Trophoblast cell (in vitro differentiated cells and primary cell): ENCODE results near the gene CDNF.

Experiments used
- DNase-seq, 2 donors: peaks; one replicate each; pipeline ENCODE4 v3.0.0-alpha.2; 2016
- H2AFZ ChIP-seq: 2 replicates; pipeline ENCODE4 v1.6.1; 2013; ENCODE audit warnings: low read length, moderate library complexity, mild to moderate bottlenecking; ENCODE audit not compliant: insufficient read depth, poor library complexity
- H2AK5ac ChIP-seq: 2 replicates; pipeline ENCODE4 v1.6.1; 2013; ENCODE audit warnings: mild to moderate bottlenecking, low read length
- H2BK120ac ChIP-seq: 2 replicates; pipeline ENCODE4 v1.6.1; 2013; ENCODE audit warnings: low read length, mild to moderate bottlenecking, moderate library complexity; ENCODE audit not compliant: insufficient read depth, poor library complexity
- H2BK12ac ChIP-seq: 2 replicates; pipeline ENCODE4 v1.6.1; 2013; ENCODE audit warnings: mild to moderate bottlenecking, low read length, moderate library complexity
- H2BK5ac ChIP-seq: 2 replicates; pipeline ENCODE4 v1.6.1; 2013; ENCODE audit warnings: low read length, low read depth, moderate library complexity, mild to moderate bottlenecking; ENCODE audit not compliant: poor library complexity
- H3K14ac ChIP-seq: 2 replicates; pipeline ENCODE4 v1.6.1; 2013; ENCODE audit warnings: mild to moderate bottlenecking, low read length
- H3K18ac ChIP-seq: 2 replicates; pipeline ENCODE4 v1.6.1; 2013; ENCODE audit warnings: mild to moderate bottlenecking, low read length
- H3K23ac ChIP-seq: 2 replicates; pipeline ENCODE4 v1.6.1; 2013; ENCODE audit warnings: low read length
- H3K27ac ChIP-seq: 2 replicates; pipeline ENCODE4 v1.5.1; 2013; ENCODE audit warnings: low read depth, mild to moderate bottlenecking, inconsistent platforms, low read length, moderate library complexity
- H3K27me3 ChIP-seq: 2 replicates; pipeline ENCODE4 v1.6.1; 2013; ENCODE audit warnings: inconsistent platforms, mild to moderate bottlenecking, low read length, moderate library complexity; ENCODE audit not compliant: insufficient read depth
- H3K36me3 ChIP-seq, 2 experiments: 1 replicate in 1 of 2; 2 replicates in 1 of 2; pipeline ENCODE4 v1.6.1; 2013; ENCODE audit warnings: low read length in 2 of 2, mild to moderate bottlenecking in 2 of 2, moderate library complexity in 1 of 2; ENCODE audit not compliant: insufficient read depth in 2 of 2, control insufficient read depth in 1 of 2
- H3K4ac ChIP-seq: 2 replicates; pipeline ENCODE4 v1.6.1; 2013; ENCODE audit warnings: low read depth, mild to moderate bottlenecking, low read length, moderate library complexity
- H3K4me1 ChIP-seq, 2 experiments: 1 replicate in 1 of 2; 2 replicates in 1 of 2; pipeline ENCODE4 v1.6.1; 2013; ENCODE audit warnings: low read length in 2 of 2, mild to moderate bottlenecking in 2 of 2, moderate library complexity in 1 of 2; ENCODE audit not compliant: insufficient read depth in 2 of 2, control insufficient read depth in 1 of 2
- H3K4me2 ChIP-seq: 2 replicates; pipeline ENCODE4 v1.6.1; 2013; ENCODE audit warnings: inconsistent platforms, mild to moderate bottlenecking, low read length, moderate library complexity
- H3K4me3 ChIP-seq: 2 replicates; pipeline ENCODE4 v1.5.1; 2013; ENCODE audit warnings: mild to moderate bottlenecking, low read depth, low read length, inconsistent platforms
- H3K79me1 ChIP-seq: one replicate; pipeline ENCODE4 v1.6.1; 2013; ENCODE audit warnings: low read length
- H3K79me2 ChIP-seq: 2 replicates; pipeline ENCODE4 v1.6.1; 2013; ENCODE audit warnings: low read length, mild to moderate bottlenecking; ENCODE audit not compliant: control insufficient read depth, insufficient read depth, poor library complexity
- H3K9ac ChIP-seq: 2 replicates; pipeline ENCODE4 v1.6.1; 2013; ENCODE audit warnings: mild to moderate bottlenecking, low read length
- H3K9me3 ChIP-seq: 2 replicates; pipeline ENCODE4 v1.6.1; 2013; ENCODE audit warnings: low read depth, mild to moderate bottlenecking, control low read depth, inconsistent platforms, low read length; ENCODE audit not compliant: insufficient read depth
- H4K12ac ChIP-seq: 2 replicates; pipeline ENCODE4 v1.6.1; 2013; ENCODE audit warnings: low read depth, mild to moderate bottlenecking, low read length, moderate library complexity
- H4K8ac ChIP-seq: 2 replicates; pipeline ENCODE4 v1.6.1; 2013; ENCODE audit warnings: low read depth, mild to moderate bottlenecking, low read length, moderate library complexity
- H4K91ac ChIP-seq: one replicate; pipeline ENCODE4 v1.6.1; 2013; ENCODE audit warnings: low read depth, mild to moderate bottlenecking, low read length, moderate library complexity
- WGBS: extraction: QIAGEN DNeasy Blood & Tissue Kit; methylation state at CpG from one replicate; pipeline ENCODE4 v1.1.7; 2013; ENCODE audit warnings: missing lambda C conversion rate; ENCODE audit not compliant: insufficient read length, insufficient coverage; ENCODE audit errors: extremely low coverage; 5-methylcytosine and 5-hydroxymethylcytosine counted together

CDNF gene

GRCh38 chr10:14815681-14816080, 22.2 kb downstream of the CDNF start:
- no peak overlapping the region for H2AK5ac ChIP-seq
- no peaks in the 10 kb centered on the region for H3K9me3 ChIP-seq
- no peak overlapping the region for H2BK12ac ChIP-seq
- no peaks in the 10 kb centered on the region for H3K4me1 ChIP-seq
- no peak overlapping the region for H2BK5ac ChIP-seq
- H3K4me2 ChIP-seq, result no peak overlapping the region
- no peak overlapping the region for H2BK120ac ChIP-seq
- H4K12ac ChIP-seq, result no peak overlapping the region
- no peak overlapping the region for H3K4me3 ChIP-seq
- no peaks in the 10 kb centered on the region for H3K79me2 ChIP-seq
- H3K27me3 ChIP-seq, result no peaks in the 10 kb centered on the region
- no peak overlapping the region for H2AFZ ChIP-seq
- no peak overlapping the region for H3K14ac ChIP-seq
- H3K36me3 ChIP-seq, result no peaks in the 10 kb centered on the region
- no peak overlapping the region for H4K91ac ChIP-seq
- H3K79me1 ChIP-seq, result no peaks in the 10 kb centered on the region
- H3K18ac ChIP-seq, result no peak overlapping the region
- no peak for DNase-seq
- no peak overlapping the region for H3K23ac ChIP-seq
- no peak overlapping the region for H3K9ac ChIP-seq
- no CpG with 5 or more reads among the region's 6 CpGs for whole genome bisulfite sequencing
- H3K27ac ChIP-seq, result no peak overlapping the region
- no peak overlapping the region for H3K4ac ChIP-seq
- no peak overlapping the region for H4K8ac ChIP-seq

GRCh38 chr10:14812271-14812670, 25.6 kb downstream of the CDNF start:
- H2AK5ac ChIP-seq, result no peak overlapping the region
- no peak overlapping the region for H4K91ac ChIP-seq
- H3K27me3 ChIP-seq, result no peaks in the 10 kb centered on the region
- H2BK5ac ChIP-seq, result no peak overlapping the region
- H3K9me3 ChIP-seq, result no peaks in the 10 kb centered on the region
- no peak for DNase-seq
- no peaks in the 10 kb centered on the region for H3K4me1 ChIP-seq
- no peak overlapping the region for H3K4ac ChIP-seq
- no peak overlapping the region for H4K12ac ChIP-seq
- H2BK12ac ChIP-seq, result no peak overlapping the region
- H4K8ac ChIP-seq, result no peak overlapping the region
- H3K4me2 ChIP-seq, result no peak overlapping the region
- H2AFZ ChIP-seq, result no peak overlapping the region
- no peak overlapping the region for H3K4me3 ChIP-seq
- no peak overlapping the region for H3K18ac ChIP-seq
- no peak overlapping the region for H3K27ac ChIP-seq
- H2BK120ac ChIP-seq, result no peak overlapping the region
- no peak overlapping the region for H3K14ac ChIP-seq
- H3K36me3 ChIP-seq, result no peaks in the 10 kb centered on the region
- no peaks in the 10 kb centered on the region for H3K79me1 ChIP-seq
- H3K23ac ChIP-seq, result no peak overlapping the region
- H3K79me2 ChIP-seq, result no peaks in the 10 kb centered on the region
- WGBS, result no CpG with 5 or more reads among the region's 3 CpGs
- H3K9ac ChIP-seq, result no peak overlapping the region

GRCh38 chr10:14810969-14811953, 26.6 kb downstream of the CDNF start:
- Histone ChIP-seq H3K9ac (no peak overlapping the region), H3K27me3 (no peaks in the 10 kb centered on the region), H3K4me2 (no peak overlapping the region), H3K14ac (no peak overlapping the region), H3K36me3 (no peaks in the 10 kb centered on the region), H2AFZ (no peak overlapping the region), H2BK5ac (no peak overlapping the region), H3K4me3 (no peak overlapping the region), H2BK120ac (no peak overlapping the region), H2BK12ac (no peak overlapping the region), H3K18ac (no peak overlapping the region), H3K79me2 (no peaks in the 10 kb centered on the region), H4K12ac (no peak overlapping the region), H3K4me1 (no peaks in the 10 kb centered on the region), H3K27ac (no peak overlapping the region), H3K23ac (no peak overlapping the region), H3K79me1 (no peaks in the 10 kb centered on the region), H3K9me3 (no peaks in the 10 kb centered on the region), H4K8ac (no peak overlapping the region), H2AK5ac (no peak overlapping the region), H4K91ac (no peak overlapping the region), H3K4ac (no peak overlapping the region)
- WGBS, result no CpG with 5 or more reads among the region's 9 CpGs
- no peak for DNase-seq

- H3K4me1 ChIP-seq, result no peaks in the 10 kb centered on the region
- no peaks in the 10 kb centered on the region for H3K79me1 ChIP-seq
- H4K12ac ChIP-seq, result no peak overlapping the region
- H3K27ac ChIP-seq, result no peak overlapping the region
- H3K9ac ChIP-seq, result no peak overlapping the region
- H3K36me3 ChIP-seq, result no peaks in the 10 kb centered on the region
- no peak overlapping the region for H3K4ac ChIP-seq
- H3K4me2 ChIP-seq, result no peak overlapping the region
- H2AK5ac ChIP-seq, result no peak overlapping the region
- H3K27me3 ChIP-seq, result no peaks in the 10 kb centered on the region
- H3K4me3 ChIP-seq, result no peak overlapping the region
- DNase-seq, result no peak
- no peak overlapping the region for H4K91ac ChIP-seq
- no peak overlapping the region for H4K8ac ChIP-seq
- no peaks in the 10 kb centered on the region for H3K79me2 ChIP-seq
- no peak overlapping the region for H3K23ac ChIP-seq
- H3K18ac ChIP-seq, result no peak overlapping the region
- H2BK5ac ChIP-seq, result no peak overlapping the region
- no CpG with 5 or more reads among the region's 3 CpGs for WGBS
- no peak overlapping the region for H3K14ac ChIP-seq
- H2AFZ ChIP-seq, result no peak overlapping the region
- H3K9me3 ChIP-seq, result peaks cover 2% of the 10 kb centered on the region
- no peak overlapping the region for H2BK120ac ChIP-seq
- H2BK12ac ChIP-seq, result no peak overlapping the region
Measured at GRCh38 chr10:14806318-14806717, 31.5 kb downstream of the CDNF start.
